Measurements from ENCODE around the gene CLINT1.
A peak's percentile ranks its signal among the peaks of the same experiment; 100 is the strongest.

The CLINT1 gene

GRCh38 chr5:157870837-157871834 lies 12.2 kb upstream of the CLINT1 start:
- no peaks in the 10 kb centered on the region for H3K36me3 ChIP-seq (ENCODE audit: low read depth)
- peak; percentile 29 for TF ChIP-seq CTCF (IDR thresholded peaks at IDR 0.05; ENCODE audit: poor library complexity, severe bottlenecking)
- peak; percentile 86 for DNase-seq (ENCODE audit: low spot score)
- no peaks in the 10 kb centered on the region for H3K9me3 ChIP-seq (ENCODE audit: severe bottlenecking)
- no peaks in the 10 kb centered on the region for H3K27me3 ChIP-seq (ENCODE audit: insufficient read depth, poor library complexity, severe bottlenecking)
- peak overlapping the region; percentile 67 for H3K27ac ChIP-seq (ENCODE audit: poor library complexity, severe bottlenecking)
- peak; percentile 96 for ATAC-seq (ENCODE audit: low read depth)
- no peak overlapping the region for H3K4me3 ChIP-seq (ENCODE audit: severe bottlenecking)
- peaks cover 17% of the 10 kb centered on the region for H3K4me1 ChIP-seq (ENCODE audit: insufficient read depth, poor library complexity, severe bottlenecking)

- H3K4me3 ChIP-seq (ENCODE audit: severe bottlenecking): no peak overlapping the region
- H3K27me3 ChIP-seq (ENCODE audit: insufficient read depth, poor library complexity, severe bottlenecking): no peaks in the 10 kb centered on the region
- no peaks in the 10 kb centered on the region for H3K36me3 ChIP-seq (ENCODE audit: low read depth)
- H3K9me3 ChIP-seq (ENCODE audit: severe bottlenecking): no peaks in the 10 kb centered on the region
- H3K4me1 ChIP-seq (ENCODE audit: insufficient read depth, poor library complexity, severe bottlenecking): peaks cover 17% of the 10 kb centered on the region
- no peak for ATAC-seq (ENCODE audit: low read depth)
- H3K27ac ChIP-seq (ENCODE audit: poor library complexity, severe bottlenecking): no peak overlapping the region
- no peak for DNase-seq (ENCODE audit: low spot score)
- TF ChIP-seq CTCF (IDR thresholded peaks at IDR 0.05; ENCODE audit: poor library complexity, severe bottlenecking): no peak
Measured at GRCh38 chr5:157867751-157868387, 8.9 kb upstream of the CLINT1 start.

GRCh38 chr5:157866536-157866935 lies 7.6 kb upstream of the CLINT1 start:
- Histone ChIP-seq H3K9me3 (ENCODE audit: severe bottlenecking) (no peaks in the 10 kb centered on the region), H3K27me3 (ENCODE audit: insufficient read depth, poor library complexity, severe bottlenecking) (no peaks in the 10 kb centered on the region), H3K4me1 (ENCODE audit: insufficient read depth, poor library complexity, severe bottlenecking) (peaks cover 11% of the 10 kb centered on the region), H3K4me3 (ENCODE audit: severe bottlenecking) (no peak overlapping the region), H3K36me3 (ENCODE audit: low read depth) (no peaks in the 10 kb centered on the region), H3K27ac (ENCODE audit: poor library complexity, severe bottlenecking) (no peak overlapping the region)
- DNase-seq (ENCODE audit: low spot score) (no peak), ATAC-seq (ENCODE audit: low read depth) (no peak)
- TF ChIP-seq CTCF (IDR thresholded peaks at IDR 0.05; ENCODE audit: poor library complexity, severe bottlenecking): no peak

- Histone ChIP-seq H3K27me3 (ENCODE audit: insufficient read depth, poor library complexity, severe bottlenecking) (no peaks in the 10 kb centered on the region), H3K4me3 (ENCODE audit: severe bottlenecking) (no peak overlapping the region), H3K9me3 (ENCODE audit: severe bottlenecking) (no peaks in the 10 kb centered on the region), H3K4me1 (ENCODE audit: insufficient read depth, poor library complexity, severe bottlenecking) (peaks cover 5% of the 10 kb centered on the region), H3K27ac (ENCODE audit: poor library complexity, severe bottlenecking) (no peak overlapping the region), H3K36me3 (ENCODE audit: low read depth) (no peaks in the 10 kb centered on the region)
- peak; percentile 55 for ATAC-seq (ENCODE audit: low read depth)
- DNase-seq (ENCODE audit: low spot score): no peak
- TF ChIP-seq CTCF (IDR thresholded peaks at IDR 0.05; ENCODE audit: poor library complexity, severe bottlenecking): no peak
Measured at GRCh38 chr5:157865781-157866180, 6.8 kb upstream of the CLINT1 start.
